ENCODE measurements around the gene UBAC1. TPM values are rescaled to one million over a fixed set of nuclear protein-coding genes. Genes with fewer than 3 reads are reported as not detected.

Gene UBAC1
- polyA plus RNA-seq, 1 donor from 2014 or later: 92.3 TPM

DNA sequence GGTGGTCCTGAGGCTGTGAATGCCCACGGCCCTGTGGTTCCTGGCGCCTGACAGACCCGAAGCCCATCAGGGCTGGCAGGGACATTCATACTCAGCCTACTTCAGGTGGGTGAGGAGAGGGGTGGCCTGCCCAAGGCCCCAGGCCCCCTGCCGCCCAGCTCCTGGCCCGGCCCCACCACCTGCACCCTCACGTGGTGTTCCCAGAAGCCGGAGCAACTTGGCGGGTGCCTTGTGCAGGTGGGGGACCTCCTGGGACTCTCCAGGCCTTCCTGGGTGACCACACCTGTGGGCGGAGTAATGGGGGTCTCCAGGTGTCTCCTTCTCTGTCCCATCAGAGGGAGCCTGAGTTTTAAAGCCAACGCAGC is 36.8 kb upstream of the UBAC1 start:
- Histone ChIP-seq H3K27ac (ENCODE audit: low read length) (no peak overlapping the region), H2AFZ (ENCODE audit: low read depth, low read length) (no peak overlapping the region), H3K36me3 (ENCODE audit: insufficient read depth, low read length) (no peaks in the 10 kb centered on the region), H3K27me3 (ENCODE audit: insufficient read depth, low read depth, low read length) (no peaks in the 10 kb centered on the region), H3K9me2 (ENCODE audit: insufficient read depth, low read length) (no peaks in the 10 kb centered on the region), H3K79me2 (replicated peaks; ENCODE audit: insufficient read depth, low read length) (no peaks in the 10 kb centered on the region), H3F3A (ENCODE audit: insufficient read depth, low read length, poor library complexity, severe bottlenecking) (no peaks in the 10 kb centered on the region), H4K20me1 (ENCODE audit: insufficient read depth) (no peaks in the 10 kb centered on the region), H3K4me3 (ENCODE audit: low read length) (no peak overlapping the region), H3K9ac (ENCODE audit: low read length) (no peak overlapping the region), H3K9me3 (ENCODE audit: low read length) (no peaks in the 10 kb centered on the region), H3K4me2 (ENCODE audit: low read length) (no peak overlapping the region)
- TF ChIP-seq EZH2 (IDR thresholded peaks at IDR 0.05; ENCODE audit: borderline replicate concordance, insufficient read depth, low read length, poor library complexity, severe bottlenecking) (no peak), REST (IDR thresholded peaks at IDR 0.05; ENCODE audit: borderline replicate concordance) (no peak), POLR2AphosphoS5 (IDR thresholded peaks at IDR 0.05) (no peak)

GRCh38 chr9:135997090-135998015 is 36.2 kb upstream of the UBAC1 start:
- no peaks in the 10 kb centered on the region for H3K27me3 ChIP-seq (ENCODE audit: insufficient read depth, low read depth, low read length)
- no peaks in the 10 kb centered on the region for H3K79me2 ChIP-seq (replicated peaks; ENCODE audit: insufficient read depth, low read length)
- no peaks in the 10 kb centered on the region for H3F3A ChIP-seq (ENCODE audit: insufficient read depth, low read length, poor library complexity, severe bottlenecking)
- TF ChIP-seq SMC3 (conservative IDR thresholded peaks at IDR 0.05; ENCODE audit: poor library complexity) (no peak), RAD21 (conservative IDR thresholded peaks at IDR 0.05) (no peak), EZH2 (IDR thresholded peaks at IDR 0.05; ENCODE audit: borderline replicate concordance, insufficient read depth, low read length, poor library complexity, severe bottlenecking) (no peak), POLR2AphosphoS5 (IDR thresholded peaks at IDR 0.05) (no peak), REST (IDR thresholded peaks at IDR 0.05; ENCODE audit: borderline replicate concordance) (no peak), MXI1 (conservative IDR thresholded peaks at IDR 0.05; ENCODE audit: poor library complexity, severe bottlenecking) (no peak), TAF1 (IDR thresholded peaks at IDR 0.05; ENCODE audit: low read depth) (no peak), EP300 (conservative IDR thresholded peaks at IDR 0.05; ENCODE audit: poor library complexity, severe bottlenecking) (no peak)
- TF ChIP-seq, protein P1, sequence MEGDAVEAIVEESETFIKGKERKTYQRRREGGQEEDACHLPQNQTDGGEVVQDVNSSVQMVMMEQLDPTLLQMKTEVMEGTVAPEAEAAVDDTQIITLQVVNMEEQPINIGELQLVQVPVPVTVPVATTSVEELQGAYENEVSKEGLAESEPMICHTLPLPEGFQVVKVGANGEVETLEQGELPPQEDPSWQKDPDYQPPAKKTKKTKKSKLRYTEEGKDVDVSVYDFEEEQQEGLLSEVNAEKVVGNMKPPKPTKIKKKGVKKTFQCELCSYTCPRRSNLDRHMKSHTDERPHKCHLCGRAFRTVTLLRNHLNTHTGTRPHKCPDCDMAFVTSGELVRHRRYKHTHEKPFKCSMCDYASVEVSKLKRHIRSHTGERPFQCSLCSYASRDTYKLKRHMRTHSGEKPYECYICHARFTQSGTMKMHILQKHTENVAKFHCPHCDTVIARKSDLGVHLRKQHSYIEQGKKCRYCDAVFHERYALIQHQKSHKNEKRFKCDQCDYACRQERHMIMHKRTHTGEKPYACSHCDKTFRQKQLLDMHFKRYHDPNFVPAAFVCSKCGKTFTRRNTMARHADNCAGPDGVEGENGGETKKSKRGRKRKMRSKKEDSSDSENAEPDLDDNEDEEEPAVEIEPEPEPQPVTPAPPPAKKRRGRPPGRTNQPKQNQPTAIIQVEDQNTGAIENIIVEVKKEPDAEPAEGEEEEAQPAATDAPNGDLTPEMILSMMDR (IDR thresholded peaks at IDR 0.05; ENCODE audit: poor library complexity, severe bottlenecking): no peak
- no peaks in the 10 kb centered on the region for H4K20me1 ChIP-seq (ENCODE audit: insufficient read depth)
- no peaks in the 10 kb centered on the region for H3K9me3 ChIP-seq (ENCODE audit: low read length)
- no peaks in the 10 kb centered on the region for H3K36me3 ChIP-seq (ENCODE audit: insufficient read depth, low read length)
- H3K27ac ChIP-seq (ENCODE audit: low read length): no peak overlapping the region
- H3K9me2 ChIP-seq (ENCODE audit: insufficient read depth, low read length): no peaks in the 10 kb centered on the region
- H2AFZ ChIP-seq (ENCODE audit: low read depth, low read length): no peak overlapping the region
- no peak overlapping the region for H3K9ac ChIP-seq (ENCODE audit: low read length)
- no peak overlapping the region for H3K4me2 ChIP-seq (ENCODE audit: low read length)
- no peak overlapping the region for H3K4me3 ChIP-seq (ENCODE audit: low read length)
